Bone marrow (tissue), 2 donors: ENCODE results near the gene LMTK2.

Experiments
- DNase-seq, 2 donors: peaks; one replicate each; lab custom pipeline; 2025; lab: John Stamatoyannopoulos, UW

Gene LMTK2

GRCh38 chr7:98106647-98107312 is at the start of gene LMTK2:
Gene LMTK2 (plus strand): TSS chr7:98106862. CDS start chr7:98107178, 316 bp downstream.
- peak; percentile 80 to 90 for DNase-seq

- no peak for DNase-seq
Measured at GRCh38 chr7:98057157-98057556, 49.5 kb upstream of the LMTK2 start.

- no peak for DNase-seq
Measured at GRCh38 chr7:98058186-98058585, 48.5 kb upstream of the LMTK2 start.

- DNase-seq: no peak
Measured at GRCh38 chr7:98064233-98064632, 42.4 kb upstream of the LMTK2 start.

- DNase-seq: no peak
Measured at GRCh38 chr7:98066208-98066607, 40.5 kb upstream of the LMTK2 start.

GRCh38 chr7:98066934-98067507 is 39.6 kb upstream of the LMTK2 start:
- no peak for DNase-seq

- no peak for DNase-seq
Measured at GRCh38 chr7:98073047-98073446, 33.6 kb upstream of the LMTK2 start.

- no peak for DNase-seq
Measured at GRCh38 chr7:98075801-98076200, 30.9 kb upstream of the LMTK2 start.

GRCh38 chr7:98077762-98078161 is 28.9 kb upstream of the LMTK2 start:
- DNase-seq: no peak

GRCh38 chr7:98078197-98078870 is 28.3 kb upstream of the LMTK2 start:
- no peak for DNase-seq

GRCh38 chr7:98079891-98080648 is 26.6 kb upstream of the LMTK2 start:
- DNase-seq: no peak

- DNase-seq: no peak
Measured at GRCh38 chr7:98081319-98081718, 25.3 kb upstream of the LMTK2 start.

GRCh38 chr7:98084631-98085030 is 22.0 kb upstream of the LMTK2 start:
- DNase-seq: no peak

GRCh38 chr7:98085674-98086073 is 21.0 kb upstream of the LMTK2 start:
- no peak for DNase-seq

- no peak for DNase-seq
Measured at GRCh38 chr7:98086281-98086718, 20.4 kb upstream of the LMTK2 start.

GRCh38 chr7:98088109-98088508 is 18.6 kb upstream of the LMTK2 start:
- DNase-seq: no peak

- no peak for DNase-seq
Measured at GRCh38 chr7:98090116-98090515, 16.5 kb upstream of the LMTK2 start.

- DNase-seq: no peak
Measured at GRCh38 chr7:98091061-98091460, 15.6 kb upstream of the LMTK2 start.

GRCh38 chr7:98091523-98091922 is 15.1 kb upstream of the LMTK2 start:
- no peak for DNase-seq

GRCh38 chr7:98097042-98097645 is 9.5 kb upstream of the LMTK2 start:
- no peak for DNase-seq

- no peak for DNase-seq
Measured at GRCh38 chr7:98100088-98100487, 6.6 kb upstream of the LMTK2 start.

GRCh38 chr7:98102170-98102569 is 4.5 kb upstream of the LMTK2 start:
- DNase-seq: no peak
